Subcutaneous adipose tissue (tissue), 4 donors: ENCODE data around the gene TBC1D23. TPM values are rescaled to one million over a fixed set of nuclear protein-coding genes. Genes with fewer than 3 reads are reported as not detected.

Experiments used
- total RNA-seq, 4 donors: library from RNA; depleted of rRNA; stranded (reverse); fragments of >200 nt; gene quantifications; one replicate each; pipeline ENCODE4 v1.1.0, GENCODE V29; 2016
- TF ChIP-seq, protein P1 (sequence below): fragments of 450-650 bp; IDR thresholded peaks from one replicate; pipeline ENCODE4 v1.5.1; 2016; ENCODE audit warnings: low read depth, mild to moderate bottlenecking, control low read depth, antibody characterized with exemption, moderate library complexity

TBC1D23 gene
- total RNA-seq, 4 donors from 2014 or later, result 39.2 to 66.9 (median 47.8) TPM

DNA sequence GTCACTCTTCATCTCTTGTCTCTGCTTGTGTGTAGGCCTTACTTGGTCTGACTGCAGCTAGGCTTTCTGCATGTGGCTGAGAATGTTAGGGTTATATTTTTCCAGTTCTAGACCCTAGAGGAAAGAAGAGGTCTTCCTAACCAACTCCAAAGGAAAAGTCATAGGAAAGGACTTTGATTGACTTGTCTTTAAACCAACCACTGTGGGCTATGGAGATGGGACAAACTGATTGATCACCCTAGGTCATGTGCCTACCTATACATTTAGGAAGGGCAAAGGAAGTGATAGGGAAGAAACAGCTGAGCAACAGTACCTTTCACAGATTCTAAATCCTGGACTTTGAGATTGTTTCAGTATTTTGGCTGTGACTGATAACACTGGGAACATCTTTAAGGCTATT, 16.5 kb upstream of the TBC1D23 start:
- TF ChIP-seq, protein P1, sequence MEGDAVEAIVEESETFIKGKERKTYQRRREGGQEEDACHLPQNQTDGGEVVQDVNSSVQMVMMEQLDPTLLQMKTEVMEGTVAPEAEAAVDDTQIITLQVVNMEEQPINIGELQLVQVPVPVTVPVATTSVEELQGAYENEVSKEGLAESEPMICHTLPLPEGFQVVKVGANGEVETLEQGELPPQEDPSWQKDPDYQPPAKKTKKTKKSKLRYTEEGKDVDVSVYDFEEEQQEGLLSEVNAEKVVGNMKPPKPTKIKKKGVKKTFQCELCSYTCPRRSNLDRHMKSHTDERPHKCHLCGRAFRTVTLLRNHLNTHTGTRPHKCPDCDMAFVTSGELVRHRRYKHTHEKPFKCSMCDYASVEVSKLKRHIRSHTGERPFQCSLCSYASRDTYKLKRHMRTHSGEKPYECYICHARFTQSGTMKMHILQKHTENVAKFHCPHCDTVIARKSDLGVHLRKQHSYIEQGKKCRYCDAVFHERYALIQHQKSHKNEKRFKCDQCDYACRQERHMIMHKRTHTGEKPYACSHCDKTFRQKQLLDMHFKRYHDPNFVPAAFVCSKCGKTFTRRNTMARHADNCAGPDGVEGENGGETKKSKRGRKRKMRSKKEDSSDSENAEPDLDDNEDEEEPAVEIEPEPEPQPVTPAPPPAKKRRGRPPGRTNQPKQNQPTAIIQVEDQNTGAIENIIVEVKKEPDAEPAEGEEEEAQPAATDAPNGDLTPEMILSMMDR, result no peak

DNA sequence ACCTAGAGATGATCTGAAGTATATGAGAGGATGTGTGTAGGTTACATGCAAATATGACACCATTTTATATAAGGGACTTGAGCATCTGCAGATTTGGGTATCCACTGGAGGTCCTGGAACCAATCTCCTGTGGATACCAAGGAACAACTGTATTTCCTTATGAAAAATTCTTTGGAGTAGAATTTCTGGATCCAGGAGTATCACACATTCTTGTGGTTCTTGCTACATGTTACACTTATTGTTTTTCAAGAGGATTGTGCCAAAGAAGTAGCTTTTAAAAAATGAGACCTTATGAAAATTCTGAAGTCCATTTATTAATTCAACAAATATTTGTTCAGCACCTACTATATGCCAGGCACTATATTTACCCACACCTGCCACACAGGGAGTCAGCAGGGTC, 15.7 kb upstream of the TBC1D23 start:
- TF ChIP-seq, protein P1, result no peak

DNA sequence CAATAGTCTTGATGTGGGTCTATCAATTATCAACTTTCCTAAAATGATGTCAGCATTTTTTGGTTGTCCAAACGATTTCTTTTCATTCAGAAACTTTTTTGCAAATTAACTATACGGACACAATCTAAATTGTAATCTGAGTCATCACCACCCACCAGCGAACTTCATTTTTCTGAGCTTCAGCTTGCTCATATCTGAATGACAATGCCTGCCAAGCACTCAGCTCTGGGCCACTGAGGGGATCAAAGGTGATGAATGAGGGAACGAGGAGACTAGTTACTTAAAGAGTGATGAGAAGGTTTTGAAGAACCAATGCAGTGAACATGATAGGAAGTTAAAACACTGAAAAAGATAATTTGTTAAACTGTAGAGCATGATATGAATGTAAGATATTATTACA, 14.9 kb upstream of the TBC1D23 start:
- TF ChIP-seq, protein P1, result no peak

DNA sequence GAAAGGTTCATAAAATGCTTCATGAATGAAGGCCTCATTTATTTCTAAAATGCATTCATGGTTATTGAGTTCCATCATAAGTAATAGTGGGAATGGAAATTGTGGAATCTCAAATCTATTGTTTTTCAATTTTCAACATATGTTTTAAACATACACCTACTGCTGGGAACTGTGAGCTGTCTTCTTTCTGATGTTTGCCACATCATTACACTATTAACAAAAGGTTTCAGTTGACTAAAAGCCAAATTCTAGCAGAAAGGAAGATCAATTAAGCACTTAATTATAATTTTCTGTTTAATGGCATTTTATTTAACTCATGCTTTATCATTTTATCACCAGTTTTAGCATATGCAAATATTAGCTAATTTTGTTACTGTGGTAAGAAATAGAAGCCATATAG, 13.8 kb upstream of the TBC1D23 start:
- TF ChIP-seq, protein P1, result no peak

DNA sequence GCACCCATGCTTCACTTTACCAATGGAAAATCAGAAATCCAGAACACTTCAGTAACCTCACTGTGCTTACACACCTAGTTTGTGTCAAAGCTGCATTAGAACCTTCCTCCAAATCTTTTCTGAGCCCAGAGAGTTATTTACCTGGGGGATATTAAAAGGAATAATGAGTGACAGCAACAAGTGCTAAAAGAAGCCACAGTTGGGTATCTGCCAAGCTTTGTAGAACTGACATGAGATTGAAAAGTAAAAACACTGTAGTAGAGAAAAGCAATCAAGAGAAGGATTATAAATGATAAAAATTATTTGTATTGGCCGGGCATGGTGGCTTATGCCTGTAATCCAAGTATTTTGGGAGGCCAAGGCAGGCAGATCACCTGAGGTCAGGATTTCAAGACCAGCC, 8.8 kb upstream of the TBC1D23 start:
- TF ChIP-seq, protein P1, result no peak

DNA sequence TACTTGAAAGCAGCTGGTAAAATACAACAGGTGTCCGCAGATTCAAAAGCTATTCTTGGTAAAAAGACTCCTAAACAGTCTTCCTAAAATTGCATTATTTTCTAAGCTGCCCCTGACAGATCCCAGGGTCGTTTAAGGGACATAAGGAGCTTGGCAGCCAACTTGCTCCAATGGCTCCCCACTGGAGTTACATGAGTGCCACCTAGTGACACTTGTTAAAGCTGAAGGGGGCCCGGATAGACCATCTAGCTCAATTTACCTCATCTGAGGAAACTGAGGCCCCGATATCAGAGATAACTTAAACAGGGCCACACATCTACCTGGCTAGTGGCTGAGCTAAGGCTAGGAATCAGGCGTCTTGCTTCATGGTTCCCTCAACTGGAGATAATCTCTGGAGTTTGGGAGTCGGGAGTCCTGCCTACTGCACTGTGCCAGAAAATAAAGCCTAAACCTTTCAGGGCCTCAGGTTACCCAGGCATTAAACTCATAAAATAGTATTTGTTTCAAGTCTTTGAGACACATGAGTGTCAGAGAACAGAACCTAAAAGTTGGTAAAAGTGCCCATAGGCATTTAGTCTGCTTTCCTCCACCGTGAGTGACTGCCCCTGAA, 6.5 kb upstream of the TBC1D23 start:
- TF ChIP-seq, protein P1, result no peak

DNA sequence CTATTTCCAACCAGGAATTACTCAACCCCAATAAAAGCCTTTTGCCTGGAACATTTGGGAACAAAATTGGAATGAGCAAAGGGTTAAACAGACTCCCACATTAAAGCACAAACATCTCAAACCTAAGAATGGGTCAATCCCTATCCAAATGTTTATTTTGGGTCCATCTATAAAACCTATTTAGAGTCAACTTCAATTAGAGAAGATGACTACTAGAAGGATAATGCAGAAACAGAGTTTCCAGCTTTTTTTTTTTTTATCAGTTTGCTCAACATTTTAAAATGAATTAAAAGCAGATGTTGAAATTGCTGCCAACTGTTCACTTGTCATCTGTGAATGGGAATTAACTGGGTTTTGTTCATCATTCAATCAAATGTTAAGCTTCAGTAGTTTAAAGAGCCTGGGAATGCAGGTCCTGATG, 4.1 kb upstream of the TBC1D23 start:
- TF ChIP-seq, protein P1, result no peak
